ENCODE measurements around the gene CDH5. TPM values are rescaled to one million over a fixed set of nuclear protein-coding genes. Genes with fewer than 3 reads are reported as not detected.
A peak's percentile ranks its signal among the peaks of the same experiment; 100 is the strongest.

Gene CDH5
- total and polyA plus RNA-seq, 2 of the 13 experiments (the other 11 are each of a cell fraction or from before 2014, with no cell fraction given): 0.71 to 1.1 TPM

DNA sequence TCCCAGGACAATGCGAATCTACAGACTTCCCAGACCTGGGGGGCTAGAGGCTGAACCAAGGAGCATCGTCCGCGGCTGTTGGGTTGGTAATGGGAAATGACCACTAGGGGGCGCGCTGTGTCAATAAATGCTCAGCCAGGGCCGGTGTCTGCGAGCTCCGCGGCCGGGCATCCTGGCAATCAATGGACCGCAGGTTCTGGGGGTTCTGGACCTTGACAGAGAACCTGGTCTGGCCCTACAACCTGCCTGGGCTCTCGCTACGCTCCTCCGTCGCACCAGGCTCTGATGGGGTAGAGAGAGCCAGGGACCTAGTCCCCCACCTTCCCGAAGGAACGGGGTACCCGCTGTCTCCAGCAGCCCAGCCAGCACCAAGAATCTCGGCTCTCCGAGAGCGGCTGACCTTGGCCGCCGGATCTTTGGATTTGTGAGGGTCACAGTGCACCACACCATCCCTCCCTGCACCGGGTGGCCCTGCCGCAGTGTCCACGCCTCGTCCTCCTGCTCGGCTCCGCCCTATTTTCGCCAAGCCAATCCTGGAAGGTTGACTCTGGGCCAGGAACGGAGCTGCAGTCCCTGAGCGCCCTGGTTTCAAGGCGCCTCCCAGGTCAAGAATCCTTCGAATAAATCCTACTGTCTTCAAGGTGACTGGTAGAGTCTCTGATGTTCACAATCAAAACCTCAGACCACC is 40.2 kb downstream of the CDH5 start (continued):
- TF ChIP-seq, protein P1, sequence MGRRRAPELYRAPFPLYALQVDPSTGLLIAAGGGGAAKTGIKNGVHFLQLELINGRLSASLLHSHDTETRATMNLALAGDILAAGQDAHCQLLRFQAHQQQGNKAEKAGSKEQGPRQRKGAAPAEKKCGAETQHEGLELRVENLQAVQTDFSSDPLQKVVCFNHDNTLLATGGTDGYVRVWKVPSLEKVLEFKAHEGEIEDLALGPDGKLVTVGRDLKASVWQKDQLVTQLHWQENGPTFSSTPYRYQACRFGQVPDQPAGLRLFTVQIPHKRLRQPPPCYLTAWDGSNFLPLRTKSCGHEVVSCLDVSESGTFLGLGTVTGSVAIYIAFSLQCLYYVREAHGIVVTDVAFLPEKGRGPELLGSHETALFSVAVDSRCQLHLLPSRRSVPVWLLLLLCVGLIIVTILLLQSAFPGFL (CRISPR knock-in tag; IDR thresholded peaks at IDR 0.05): no peak
- TF ChIP-seq ZNF256 (CRISPR knock-in tag; conservative IDR thresholded peaks at IDR 0.05): no peak
- no peak for TF ChIP-seq GLI4 (CRISPR knock-in tag; IDR thresholded peaks at IDR 0.05; ENCODE audit: borderline replicate concordance)
- peak; percentile 42; the same call in 1 of the 2 replicates for TF ChIP-seq SRY (CRISPR knock-in tag; IDR thresholded peaks at IDR 0.05)
- TF ChIP-seq ZNF670 (CRISPR knock-in tag; IDR thresholded peaks at IDR 0.05; ENCODE audit: borderline replicate concordance): no peak
- no peak for TF ChIP-seq ZNF607 (CRISPR knock-in tag; IDR thresholded peaks at IDR 0.05; ENCODE audit: borderline replicate concordance)
- TF ChIP-seq ZNF792 (CRISPR knock-in tag; IDR thresholded peaks at IDR 0.05): no peak
- TF ChIP-seq ZBTB38 (CRISPR knock-in tag; IDR thresholded peaks at IDR 0.05): peak; percentile 79; the same call in 1 of the 2 replicates
- TF ChIP-seq SMAD1 (CRISPR knock-in tag; IDR thresholded peaks at IDR 0.05; ENCODE audit: borderline replicate concordance, low read depth): no peak; the same call in 1 of the 2 replicates
- no peak for TF ChIP-seq TCF7L2 (IDR thresholded peaks at IDR 0.05; ENCODE audit: low read depth, low read length)
- TF ChIP-seq GZF1 (CRISPR knock-in tag; IDR thresholded peaks at IDR 0.05): 0 out of 2 replicates have a peak, but pooled peaks have one; percentile 76
- peak; percentile 58; the same call in 1 of the 2 replicates for TF ChIP-seq ZBTB7B (CRISPR knock-in tag; IDR thresholded peaks at IDR 0.05)
- peak; percentile 60; the same call in 1 of the 2 replicates for TF ChIP-seq MTA1 (CRISPR knock-in tag; IDR thresholded peaks at IDR 0.05; ENCODE audit: borderline replicate concordance)
- TF ChIP-seq ARID2 (CRISPR knock-in tag; IDR thresholded peaks at IDR 0.05; ENCODE audit: borderline replicate concordance): peak; percentile 70; the same call in 1 of the 2 replicates
- TF ChIP-seq KLF11 (CRISPR knock-in tag; IDR thresholded peaks at IDR 0.05): no peak
- TF ChIP-seq SALL2 (CRISPR knock-in tag; IDR thresholded peaks at IDR 0.05): peak; percentile 50; the same call in 1 of the 2 replicates
- TF ChIP-seq DPF2 (CRISPR knock-in tag; IDR thresholded peaks at IDR 0.05; ENCODE audit: borderline replicate concordance, low read depth): no peak
- TF ChIP-seq ZNF761 (CRISPR knock-in tag; conservative IDR thresholded peaks at IDR 0.05): 0 out of 2 replicates have a peak, but pooled peaks have one; percentile 57
- TF ChIP-seq, protein P2, sequence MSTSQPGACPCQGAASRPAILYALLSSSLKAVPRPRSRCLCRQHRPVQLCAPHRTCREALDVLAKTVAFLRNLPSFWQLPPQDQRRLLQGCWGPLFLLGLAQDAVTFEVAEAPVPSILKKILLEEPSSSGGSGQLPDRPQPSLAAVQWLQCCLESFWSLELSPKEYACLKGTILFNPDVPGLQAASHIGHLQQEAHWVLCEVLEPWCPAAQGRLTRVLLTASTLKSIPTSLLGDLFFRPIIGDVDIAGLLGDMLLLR (CRISPR knock-in tag; IDR thresholded peaks at IDR 0.05): no peak
- TF ChIP-seq, protein P3, sequence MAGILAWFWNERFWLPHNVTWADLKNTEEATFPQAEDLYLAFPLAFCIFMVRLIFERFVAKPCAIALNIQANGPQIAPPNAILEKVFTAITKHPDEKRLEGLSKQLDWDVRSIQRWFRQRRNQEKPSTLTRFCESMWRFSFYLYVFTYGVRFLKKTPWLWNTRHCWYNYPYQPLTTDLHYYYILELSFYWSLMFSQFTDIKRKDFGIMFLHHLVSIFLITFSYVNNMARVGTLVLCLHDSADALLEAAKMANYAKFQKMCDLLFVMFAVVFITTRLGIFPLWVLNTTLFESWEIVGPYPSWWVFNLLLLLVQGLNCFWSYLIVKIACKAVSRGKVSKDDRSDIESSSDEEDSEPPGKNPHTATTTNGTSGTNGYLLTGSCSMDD (CRISPR knock-in tag; IDR thresholded peaks at IDR 0.05): no peak
- no peak for TF ChIP-seq FOXK2 (IDR thresholded peaks at IDR 0.05)
- no peak for TF ChIP-seq ZNF556 (CRISPR knock-in tag; IDR thresholded peaks at IDR 0.05; ENCODE audit: borderline replicate concordance)

Data from HepG2 (cell line).